ENCODE measurements around the gene CDK6. TPM values are rescaled to one million over a fixed set of nuclear protein-coding genes. Genes with fewer than 3 reads are reported as not detected.

The CDK6 gene
- total RNA-seq, 2 donors from 2014 or later, result 91.6 to 153 TPM

DNA sequence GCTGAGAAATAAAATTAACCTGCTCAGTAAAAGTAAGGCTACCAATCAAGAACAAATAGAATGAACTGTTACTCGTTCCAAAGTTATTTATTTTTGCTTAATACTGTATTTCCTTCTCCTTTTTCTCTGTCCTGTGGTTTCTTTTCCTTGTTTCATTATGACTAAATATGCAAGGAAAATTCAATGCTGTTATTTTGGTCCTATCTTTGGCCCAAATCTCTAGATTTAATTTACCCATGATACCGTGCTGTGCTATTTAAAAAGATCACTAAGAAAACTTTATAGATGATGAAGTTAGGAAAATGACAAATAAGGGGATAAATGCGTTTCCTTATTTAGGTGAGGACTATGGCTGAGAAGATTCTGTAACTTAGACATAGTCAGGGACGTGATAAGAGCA lies 200.8 kb downstream of the CDK6 start:
- DNase-seq (ENCODE audit: low spot score in 2 of 2), result no peak
- ATAC-seq, result no peak

DNA sequence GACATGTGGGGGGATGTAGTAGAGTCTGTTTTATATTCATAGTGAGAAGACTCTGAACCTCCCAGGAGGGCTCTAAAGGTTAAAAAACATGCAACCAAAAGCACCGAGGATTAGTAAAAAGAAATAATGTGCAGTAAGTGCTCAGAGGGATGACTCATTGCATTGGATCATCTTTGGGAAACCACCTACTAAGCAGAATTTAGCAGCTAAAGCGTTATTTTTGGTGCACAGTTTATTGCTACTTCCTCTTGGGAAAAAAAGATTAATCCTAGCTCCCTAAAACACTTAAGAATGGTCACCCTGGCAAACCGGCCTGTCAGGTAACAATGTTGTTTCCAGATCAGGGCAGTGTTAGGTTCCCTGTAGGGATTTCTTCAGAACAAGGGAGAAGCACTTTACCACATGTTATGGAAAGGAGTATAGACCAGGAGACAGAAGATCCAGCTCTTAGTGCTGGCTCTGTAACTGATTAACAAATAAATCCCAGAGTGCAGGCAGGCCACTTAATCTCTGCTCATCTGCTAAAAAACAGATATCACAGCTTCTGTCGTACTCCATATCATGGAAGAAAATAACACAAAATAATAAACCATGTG lies 201.4 kb downstream of the CDK6 start:
- peaks cover 0 to 4% of the 10 kb centered on the region in 2 donors for H3K9me3 Mint-ChIP-seq
- peaks cover 5 to 25% of the 10 kb centered on the region in 2 donors for H3K36me3 Mint-ChIP-seq
- ATAC-seq (peak; percentile 35 to 54), DNase-seq (ENCODE audit: low spot score in 2 of 2) (no peak)
- H3K27ac Mint-ChIP-seq, result peak overlapping the region; percentile 94 to 98

More for the DNA sequence above, 200.8 kb downstream of the CDK6 start:
- Mint-ChIP-seq H3K9me3 (no peaks in the 10 kb centered on the region), H3K36me3 (peaks cover 0 to 24% of the 10 kb centered on the region in 2 donors), H3K27ac (peak overlapping the region; percentile 94 to 98)

DNA sequence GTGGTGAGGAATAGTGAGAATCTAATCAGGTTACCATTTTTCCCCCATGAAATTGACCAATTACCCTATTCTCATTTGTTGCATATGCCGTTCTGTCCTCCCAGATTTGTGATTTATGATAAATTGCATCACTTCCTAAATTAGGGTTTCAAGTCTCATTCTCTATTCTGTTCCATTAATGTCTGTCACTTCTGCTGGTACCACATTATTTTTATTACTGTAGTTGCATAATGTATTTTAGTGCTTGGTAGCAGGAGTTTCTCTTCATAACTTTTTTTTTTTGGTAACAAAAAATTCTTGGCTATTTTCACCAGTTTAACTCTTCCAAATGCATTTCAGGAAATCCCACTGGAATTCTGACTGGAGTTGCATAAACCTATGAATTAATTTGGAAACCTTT lies 202.2 kb downstream of the CDK6 start:
- DNase-seq (ENCODE audit: low spot score in 2 of 2) (no peak), ATAC-seq (no peak)
- peak overlapping the region; percentile 94 to 98 for H3K27ac Mint-ChIP-seq
- peaks cover 0 to 5% of the 10 kb centered on the region in 2 donors for H3K9me3 Mint-ChIP-seq
- peaks cover 5 to 21% of the 10 kb centered on the region in 2 donors for H3K36me3 Mint-ChIP-seq

DNA sequence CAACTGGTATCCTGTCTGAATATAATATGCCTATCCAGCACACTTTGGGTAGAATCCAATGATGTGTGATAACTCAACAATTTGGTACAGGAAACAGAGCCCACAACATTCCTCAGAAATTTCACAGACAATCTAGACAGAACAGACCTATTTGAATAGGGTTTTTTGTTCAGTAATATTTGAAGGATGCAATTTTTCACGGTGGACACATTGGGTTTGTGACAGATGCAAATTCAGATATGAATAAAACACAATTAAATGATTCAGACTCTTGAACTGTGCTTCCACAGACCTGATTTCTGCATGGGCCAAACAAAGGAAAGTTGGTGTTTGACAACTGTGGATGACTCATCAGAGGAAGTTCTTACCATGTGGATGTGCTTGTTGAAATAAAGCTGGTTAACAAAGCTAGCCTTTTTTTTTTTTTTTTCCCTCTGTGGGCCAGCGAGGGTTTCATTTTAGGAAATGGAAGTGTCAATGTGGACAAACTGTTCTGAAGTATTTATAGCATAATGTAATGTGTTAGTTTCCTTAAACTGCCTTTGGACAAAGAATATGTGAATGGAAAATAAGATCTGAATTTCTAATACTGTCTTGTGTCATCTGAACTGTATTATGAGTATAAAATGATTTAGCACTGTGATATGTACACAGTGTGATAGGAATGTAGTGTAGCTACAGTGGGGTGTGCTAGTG lies 203.0 kb downstream of the CDK6 start:
- H3K9me3 Mint-ChIP-seq, result peaks cover 0 to 13% of the 10 kb centered on the region in 2 donors
- peak overlapping the region; percentile 96 to 98 for H3K27ac Mint-ChIP-seq
- ATAC-seq, result peak; percentile 46 to 48
- H3K36me3 Mint-ChIP-seq, result peaks cover 14 to 21% of the 10 kb centered on the region in 2 donors
- DNase-seq (ENCODE audit: low spot score in 2 of 2), result no peak

DNA sequence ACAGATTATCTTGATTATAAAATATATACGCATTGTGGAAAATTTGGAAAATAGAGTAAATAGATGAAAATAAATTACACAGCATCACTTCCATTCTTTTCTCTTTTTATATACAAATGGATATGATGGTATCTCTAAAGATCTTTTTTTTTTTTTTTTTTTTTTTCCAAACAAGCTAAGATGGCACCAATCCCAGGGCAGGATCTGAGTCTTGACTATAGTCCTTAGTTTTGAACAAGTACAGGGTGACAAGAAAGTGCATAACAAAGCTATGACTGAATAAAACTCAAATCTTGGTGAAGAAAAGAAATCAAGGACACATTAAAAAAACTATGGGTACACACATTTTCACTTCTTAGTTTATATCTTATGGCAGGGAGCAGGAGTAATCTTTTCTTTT lies 203.6 kb downstream of the CDK6 start:
- H3K36me3 Mint-ChIP-seq, result peaks cover 17 to 25% of the 10 kb centered on the region in 2 donors
- ATAC-seq, result no peak

DNA sequence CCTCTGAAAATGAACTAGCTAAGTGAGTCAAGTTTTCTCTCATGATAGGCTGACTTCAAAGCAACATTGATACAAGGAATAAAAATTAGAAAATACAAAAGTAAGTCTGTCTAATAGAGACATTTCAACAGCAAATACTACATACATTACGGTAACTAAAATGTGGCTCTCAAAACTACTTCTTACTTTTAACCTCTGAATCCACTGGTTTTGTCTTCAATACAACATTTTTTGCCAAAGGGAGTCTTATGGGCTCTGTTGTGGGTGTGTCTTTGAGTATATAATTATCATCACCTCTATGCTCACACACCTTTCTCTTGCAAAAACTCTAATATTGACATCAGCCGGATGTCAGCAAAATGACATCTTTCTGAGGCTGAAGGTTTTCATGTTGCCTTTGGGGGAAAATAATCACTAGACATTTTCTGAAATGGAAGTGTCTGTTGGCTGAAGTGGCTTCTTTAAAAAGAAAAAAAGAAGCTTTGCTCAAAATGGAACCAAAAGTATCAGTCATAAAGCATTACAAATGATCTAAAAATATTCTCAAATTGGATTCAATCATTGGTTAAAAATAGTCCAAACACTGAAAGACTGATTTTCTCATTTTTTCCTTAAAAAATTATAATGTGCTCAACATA lies 204.4 kb downstream of the CDK6 start:
- H3K36me3 Mint-ChIP-seq, result peaks cover 24 to 32% of the 10 kb centered on the region in 2 donors
- DNase-seq (ENCODE audit: low spot score in 2 of 2) (no peak), ATAC-seq (peak in 1 of 2 donors; percentile 6)
- H3K9me3 Mint-ChIP-seq, result peaks cover 0 to 22% of the 10 kb centered on the region in 2 donors
- H3K27ac Mint-ChIP-seq, result peak overlapping the region; percentile 96 to 98

More for the DNA sequence above, 203.6 kb downstream of the CDK6 start:
- no peak for DNase-seq (ENCODE audit: low spot score in 2 of 2)
- peaks cover 0 to 17% of the 10 kb centered on the region in 2 donors for H3K9me3 Mint-ChIP-seq
- peak overlapping the region; percentile 96 to 98 for H3K27ac Mint-ChIP-seq

DNA sequence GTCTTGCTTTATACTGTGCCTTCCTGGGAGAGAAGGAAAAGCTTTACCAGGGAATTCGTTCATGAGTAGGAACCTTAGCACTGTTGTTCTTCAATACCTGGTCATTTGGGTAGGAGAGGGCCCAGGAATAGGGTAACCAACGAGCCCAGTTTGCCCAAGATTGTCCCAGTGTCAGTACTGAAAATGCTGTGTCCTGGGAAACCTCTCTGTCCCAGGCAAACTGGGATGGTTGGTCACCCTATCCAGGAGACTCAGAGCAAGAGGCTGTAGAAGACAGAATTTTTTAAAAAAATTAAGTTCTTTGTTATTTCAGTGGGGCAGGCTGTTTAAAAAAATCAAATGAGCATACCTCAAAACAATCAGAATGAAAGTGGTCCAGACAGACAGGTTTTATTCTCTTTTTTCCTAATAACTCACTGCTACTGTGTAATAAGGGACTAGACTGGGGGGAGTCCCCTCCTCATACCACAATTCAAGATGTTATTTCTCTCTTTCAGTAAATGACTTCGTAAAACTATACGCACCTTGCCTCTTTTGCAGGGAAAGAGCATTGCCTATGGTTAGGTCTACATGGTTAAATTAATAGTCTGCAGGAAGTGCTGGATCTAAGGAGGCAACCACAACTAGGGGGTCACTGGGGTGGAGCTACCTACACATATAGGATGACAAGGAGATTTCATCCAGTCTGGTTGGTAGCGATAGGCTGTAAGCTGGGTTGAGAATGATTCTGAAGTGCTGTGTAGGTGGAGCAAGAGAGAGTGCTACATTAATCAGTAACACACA lies 205.1 kb downstream of the CDK6 start:
- peaks cover 24 to 38% of the 10 kb centered on the region in 2 donors for H3K36me3 Mint-ChIP-seq
- ATAC-seq (peak; percentile 73 to 80), DNase-seq (ENCODE audit: low spot score in 2 of 2) (peak; percentile 62 to 74)
- peak overlapping the region; percentile 96 to 98 for H3K27ac Mint-ChIP-seq
- peaks cover 0 to 22% of the 10 kb centered on the region in 2 donors for H3K9me3 Mint-ChIP-seq

DNA sequence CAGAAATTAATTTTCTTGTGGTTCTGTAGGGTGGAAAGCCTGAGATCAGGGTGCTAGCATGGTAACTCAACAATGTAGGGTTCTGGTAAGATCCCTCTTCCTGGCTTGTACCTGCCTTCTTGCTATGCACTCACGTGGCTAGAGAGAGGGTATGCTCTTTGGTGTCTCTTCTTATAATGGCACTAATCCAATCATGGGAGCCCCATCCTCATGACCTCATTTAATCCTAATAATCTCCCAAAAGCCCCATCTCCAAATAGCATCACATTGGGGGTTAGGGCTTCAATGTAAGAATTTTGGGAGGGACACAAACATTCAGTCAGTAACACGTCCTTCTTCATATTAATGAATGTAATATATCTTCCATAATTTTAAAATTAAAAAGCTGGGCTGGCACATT lies 206.6 kb downstream of the CDK6 start:
- ATAC-seq (no peak), DNase-seq (ENCODE audit: low spot score in 2 of 2) (no peak)
- Mint-ChIP-seq H3K27ac (peak overlapping the region; percentile 93 to 98), H3K36me3 (peaks cover 29 to 46% of the 10 kb centered on the region in 2 donors), H3K9me3 (peaks cover 0 to 22% of the 10 kb centered on the region in 2 donors)

DNA sequence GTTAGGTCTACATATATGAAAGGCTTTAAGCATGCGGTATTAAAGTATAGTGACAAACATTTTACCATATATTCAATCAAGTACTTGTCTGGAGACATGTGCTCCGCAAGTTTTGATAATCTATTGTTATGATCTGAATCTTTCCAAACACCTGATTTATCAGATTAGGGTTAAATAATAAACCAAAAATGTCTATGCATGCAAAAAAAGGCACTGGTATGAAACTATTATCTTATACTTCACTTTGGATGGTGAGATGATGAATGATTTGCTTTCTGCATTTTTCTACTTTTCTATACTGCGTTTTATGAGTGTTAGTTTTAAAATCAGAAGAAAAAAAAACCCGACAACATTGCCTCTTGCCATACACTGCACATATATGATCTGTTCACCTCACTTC lies 208.4 kb downstream of the CDK6 start:
- peaks cover 29 to 64% of the 10 kb centered on the region in 2 donors for H3K36me3 Mint-ChIP-seq
- DNase-seq (ENCODE audit: low spot score in 2 of 2) (no peak), ATAC-seq (no peak)
- peaks cover 0 to 22% of the 10 kb centered on the region in 2 donors for H3K9me3 Mint-ChIP-seq
- peak overlapping the region in 1 of 2 donors; percentile 98 for H3K27ac Mint-ChIP-seq

DNA sequence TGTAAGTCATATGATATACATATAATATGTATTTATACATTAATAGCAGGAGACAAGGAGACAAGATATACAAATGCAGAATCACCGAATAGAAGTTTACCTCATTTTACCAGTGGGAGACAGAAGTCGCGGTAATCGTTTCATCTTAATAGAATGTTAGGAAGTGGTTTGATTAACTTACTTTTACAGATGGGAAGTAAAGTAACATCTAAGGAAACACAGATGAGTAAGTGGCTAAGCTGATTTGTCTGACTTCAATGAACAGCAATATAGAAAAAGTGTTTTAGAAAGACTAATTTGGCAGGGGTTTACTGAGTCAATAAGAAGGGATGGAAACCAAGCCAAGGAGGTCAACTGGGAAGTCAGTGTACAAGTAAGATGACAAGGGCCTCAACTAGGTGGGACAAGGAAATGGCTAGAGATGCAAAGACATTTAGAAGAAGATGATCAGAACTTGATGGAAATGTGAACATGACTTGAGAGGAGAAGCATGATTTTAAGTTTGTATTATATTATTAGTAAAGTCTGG lies 210.0 kb downstream of the CDK6 start:
- ATAC-seq, result peak; percentile 12 to 15
- Mint-ChIP-seq H3K27ac (peak overlapping the region; percentile 90 to 98), H3K36me3 (peaks cover 33 to 78% of the 10 kb centered on the region in 2 donors), H3K9me3 (peaks cover 0 to 22% of the 10 kb centered on the region in 2 donors)
- DNase-seq (ENCODE audit: low spot score in 2 of 2), result no peak

DNA sequence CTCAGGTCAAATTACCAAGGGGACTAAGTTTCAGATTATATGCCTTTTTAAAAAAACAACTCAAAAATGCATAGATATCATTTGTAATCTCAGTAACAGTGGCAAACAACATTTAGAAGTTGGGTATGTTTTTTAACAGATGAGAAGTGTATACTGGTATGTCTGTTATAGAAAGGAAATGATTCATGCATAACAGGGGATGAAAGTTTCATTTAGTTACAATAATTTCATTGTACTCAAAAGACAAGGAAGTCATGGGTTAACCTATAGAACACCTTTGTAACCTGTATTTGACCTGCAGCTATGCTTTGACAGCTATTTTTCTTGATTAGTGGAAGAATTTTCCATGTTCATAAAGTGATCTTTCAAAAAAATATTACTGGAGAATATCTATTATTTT lies 210.8 kb downstream of the CDK6 start:
- Mint-ChIP-seq H3K36me3 (peaks cover 33 to 81% of the 10 kb centered on the region in 2 donors), H3K9me3 (peaks cover 0 to 22% of the 10 kb centered on the region in 2 donors), H3K27ac (peak overlapping the region; percentile 85 to 95)
- peak; percentile 59 to 68 for ATAC-seq
- no peak for DNase-seq (ENCODE audit: low spot score in 2 of 2)

DNA sequence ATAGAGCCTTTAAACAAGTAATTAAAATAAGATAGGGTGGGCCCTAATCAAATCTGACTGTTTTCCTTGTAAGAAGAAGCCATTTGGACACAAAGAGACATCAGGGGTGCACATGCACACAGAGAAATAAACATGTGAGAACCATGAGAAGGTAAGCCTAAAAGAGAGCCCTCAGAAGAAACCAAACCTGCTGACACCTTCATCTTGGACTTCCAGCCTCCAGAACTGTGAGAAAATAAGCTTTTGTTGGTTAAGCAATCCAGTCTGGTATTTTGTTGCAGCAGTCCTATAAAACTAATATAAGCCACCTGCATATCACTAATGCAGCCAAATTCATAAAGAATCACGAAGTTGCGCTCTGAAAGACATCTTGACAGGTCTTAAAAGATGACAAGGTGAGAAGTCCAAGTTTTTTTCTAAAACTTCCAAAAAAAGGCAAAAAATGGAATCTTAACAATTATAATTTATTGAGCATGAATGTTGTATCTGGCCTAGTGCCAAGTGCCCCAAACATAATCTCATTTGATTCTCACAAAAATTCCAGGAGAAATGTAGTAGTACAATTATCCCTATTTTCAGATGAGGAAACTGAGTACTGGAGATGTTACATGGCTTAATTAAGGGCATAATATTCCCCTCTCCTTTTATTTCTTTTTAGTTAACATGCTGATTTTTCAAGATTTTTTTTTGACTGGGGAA lies 211.9 kb downstream of the CDK6 start:
- ATAC-seq (no peak), DNase-seq (ENCODE audit: low spot score in 2 of 2) (no peak)
- Mint-ChIP-seq H3K27ac (peak overlapping the region; percentile 33 to 85), H3K36me3 (peaks cover 28 to 74% of the 10 kb centered on the region in 2 donors), H3K9me3 (peaks cover 0 to 18% of the 10 kb centered on the region in 2 donors)

DNA sequence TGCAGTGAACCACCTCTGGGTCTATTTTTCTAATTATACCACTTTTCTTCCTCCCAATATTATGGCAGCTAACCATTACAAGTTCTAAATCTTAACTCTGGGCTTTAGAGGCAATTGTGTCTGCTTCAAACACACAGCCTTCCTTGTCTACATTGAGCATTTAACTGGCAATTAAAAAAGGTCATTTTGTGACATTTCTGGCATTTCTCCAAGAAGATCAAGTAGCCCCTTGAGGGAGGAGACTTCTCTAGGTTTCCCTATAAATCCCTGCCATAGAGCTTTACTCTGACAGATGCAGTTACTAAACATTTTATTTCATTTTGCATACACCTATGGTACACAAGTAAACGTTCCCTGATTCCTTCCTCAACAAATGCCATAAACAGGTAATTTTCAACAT lies 212.8 kb downstream of the CDK6 start:
- no peak overlapping the region for H3K27ac Mint-ChIP-seq

DNA sequence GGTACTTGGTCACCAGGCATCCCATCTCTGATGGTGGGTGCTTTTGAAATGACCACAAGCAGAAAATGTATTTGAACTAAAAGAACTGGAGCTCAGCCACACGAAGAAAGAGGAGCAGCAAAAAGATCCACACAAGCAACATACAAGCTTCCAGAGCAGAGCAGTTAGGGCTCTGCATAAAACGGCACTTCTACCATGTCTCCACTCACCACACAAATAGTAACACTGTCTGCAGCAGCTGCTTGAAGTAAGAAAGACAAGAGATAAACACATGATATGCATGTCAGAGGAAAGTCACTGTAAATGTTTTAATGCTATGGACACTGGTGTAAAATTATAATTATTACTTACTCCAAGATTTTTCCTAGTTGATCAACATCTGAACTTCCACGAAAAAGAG lies 213.7 kb downstream of the CDK6 start:
- DNase-seq (ENCODE audit: low spot score in 2 of 2), result no peak
- Mint-ChIP-seq H3K36me3 (peaks cover 22 to 63% of the 10 kb centered on the region in 2 donors), H3K27ac (peak overlapping the region in 1 of 2 donors; percentile 90), H3K9me3 (peaks cover 0 to 4% of the 10 kb centered on the region in 2 donors)
- ATAC-seq, result no peak

More for the DNA sequence above, 212.8 kb downstream of the CDK6 start:
- ATAC-seq (no peak), DNase-seq (ENCODE audit: low spot score in 2 of 2) (no peak)
- peaks cover 21 to 65% of the 10 kb centered on the region in 2 donors for H3K36me3 Mint-ChIP-seq
- peaks cover 0 to 11% of the 10 kb centered on the region in 2 donors for H3K9me3 Mint-ChIP-seq

DNA sequence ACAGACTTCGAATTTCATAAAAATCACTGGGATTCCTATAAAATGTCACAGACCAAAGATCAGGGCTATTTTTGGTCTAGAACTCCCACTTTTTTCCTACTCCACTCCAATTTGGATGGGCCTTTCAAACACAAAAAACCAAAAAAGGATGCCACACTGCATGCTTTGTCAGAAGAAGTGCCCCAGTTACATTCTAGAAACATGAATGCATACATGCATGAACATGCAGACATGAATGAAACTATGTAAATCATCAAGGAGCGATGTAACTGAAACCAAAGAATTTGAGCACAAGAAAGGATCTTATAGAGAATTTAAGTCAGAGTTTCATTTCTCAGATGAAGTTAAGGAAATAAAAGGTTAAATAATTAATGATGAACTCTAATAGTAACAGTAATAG lies 214.3 kb downstream of the CDK6 start:
- peaks cover 15 to 64% of the 10 kb centered on the region in 2 donors for H3K36me3 Mint-ChIP-seq
- H3K9me3 Mint-ChIP-seq, result no peaks in the 10 kb centered on the region
- ATAC-seq (no peak), DNase-seq (ENCODE audit: low spot score in 2 of 2) (no peak)
- H3K27ac Mint-ChIP-seq, result peak overlapping the region in 1 of 2 donors; percentile 90
